DOHH2 (cell line): ENCODE data around the gene ITGAX.

Experiments
- CTCF ChIP-seq: fragments of 200-600 bp; sonication (generic); IDR thresholded peaks from one replicate; pipeline ENCODE4 v1.5.1; 2014; ENCODE audit warnings: antibody characterized with exemption, mild to moderate bottlenecking, low read depth, low read length; ENCODE audit not compliant: poor library complexity, severe bottlenecking
- EZH2phosphoT487 ChIP-seq: fragments of 200-600 bp; sonication (generic); IDR thresholded peaks from 2 replicates; pipeline ENCODE4 v1.6.1; 2017; ENCODE audit warnings: borderline replicate concordance, mild to moderate bottlenecking, antibody characterized with exemption, low read length, moderate library complexity, mixed read lengths

DNA sequence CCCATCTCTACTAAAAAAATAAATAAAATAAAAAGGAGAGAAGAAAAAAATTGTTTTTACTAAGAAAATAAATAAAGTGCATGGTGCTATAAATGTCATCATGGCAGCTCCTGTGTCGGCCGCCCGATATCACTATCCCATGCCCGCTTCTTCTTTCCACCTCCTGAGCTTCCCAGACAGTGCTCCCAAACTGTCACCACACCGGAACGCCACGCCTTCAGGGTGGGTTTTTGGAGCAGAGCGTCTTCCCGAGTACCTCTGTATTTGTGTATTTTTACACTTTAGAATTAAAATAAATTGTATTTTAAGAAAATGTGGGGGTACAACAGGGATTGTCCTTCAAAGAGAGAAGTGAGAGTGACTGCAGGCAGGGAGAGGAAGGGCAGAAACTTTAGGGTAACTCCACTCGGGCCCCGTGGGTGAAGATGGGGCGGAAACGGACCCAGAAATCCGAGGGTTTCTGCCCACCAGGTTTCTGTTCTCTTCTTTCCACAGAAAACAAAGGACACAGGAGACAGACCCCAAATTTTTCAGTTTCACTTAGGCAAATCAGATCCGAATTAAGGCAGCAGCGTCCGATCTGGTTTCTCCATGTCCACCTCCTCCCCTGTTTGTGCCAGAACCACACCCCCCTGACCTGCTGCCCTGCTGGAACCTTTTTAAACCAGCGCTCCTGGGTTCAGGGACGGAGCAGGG, 3.6 kb upstream of the ITGAX start:
- TF ChIP-seq CTCF, result no peak
- TF ChIP-seq EZH2phosphoT487, result no peak
